Measurements from ENCODE around the gene TPRN.
A peak's percentile ranks its signal among the peaks of the same experiment; 100 is the strongest.

The TPRN gene

GRCh38 chr9:137206602-137207001 lies 6.1 kb upstream of the TPRN start:
- DNase-seq, result no peak

DNA sequence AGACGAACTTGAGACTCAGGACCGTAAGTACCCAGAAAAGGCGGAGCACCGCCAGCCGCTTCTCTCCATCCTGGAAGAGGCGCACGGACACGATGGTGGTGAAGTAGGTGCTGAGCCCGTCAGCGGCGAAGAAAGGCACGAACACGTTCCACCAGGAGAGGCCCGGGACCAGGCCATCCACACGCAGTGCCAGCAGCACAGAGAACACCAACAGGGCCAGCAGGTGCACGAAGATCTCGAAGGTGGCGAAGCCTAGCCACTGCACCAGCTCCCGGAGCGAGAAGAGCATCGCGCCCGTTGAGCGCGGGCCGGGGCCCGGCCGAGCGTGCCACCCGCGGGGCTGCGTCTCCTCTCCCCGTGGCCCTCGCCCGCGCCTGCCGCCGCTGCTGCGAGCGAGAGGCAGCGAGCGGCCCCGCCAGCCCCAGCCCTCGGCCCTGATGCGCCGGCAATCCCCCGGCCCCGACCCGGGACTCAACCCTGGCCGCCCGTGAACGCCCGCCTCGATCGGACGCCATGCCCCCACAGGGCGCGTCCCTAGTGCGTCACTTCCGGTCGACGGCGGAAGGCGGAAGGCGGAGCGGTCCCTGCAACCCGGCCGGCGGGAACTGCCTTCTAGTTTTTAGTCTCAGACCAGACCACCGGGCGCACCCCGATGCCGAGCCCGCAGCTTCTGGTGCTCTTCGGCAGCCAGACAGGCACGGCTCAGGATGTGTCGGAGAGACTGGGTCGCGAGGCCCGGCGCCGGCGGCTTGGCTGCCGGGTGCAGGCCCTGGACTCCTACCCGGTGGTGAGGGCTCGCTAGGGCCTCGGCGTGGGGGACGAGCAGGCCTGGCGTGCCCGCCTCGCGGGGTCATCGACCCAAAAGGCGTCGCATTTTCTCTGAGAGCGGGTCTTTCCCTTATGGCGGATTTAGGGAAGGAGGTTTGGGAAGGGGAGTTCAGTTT lies 4.9 kb upstream of the TPRN start, which contains the start of the genes NDOR1 and TMEM203:
Gene NDOR1 (plus strand): TSS at position 575 of the 944 bp plus-strand sequence. CDS start 78 bp downstream, at position 653.
Gene TMEM203 (minus strand): TSS at position 523 of the 944 bp plus-strand sequence. CDS start 234 bp downstream, at position 289.
- DNase-seq, result peak; percentile 77 to 94

- no peak for DNase-seq
Observed at GRCh38 chr9:137204731-137205125, 4.2 kb upstream of the TPRN start.

DNA sequence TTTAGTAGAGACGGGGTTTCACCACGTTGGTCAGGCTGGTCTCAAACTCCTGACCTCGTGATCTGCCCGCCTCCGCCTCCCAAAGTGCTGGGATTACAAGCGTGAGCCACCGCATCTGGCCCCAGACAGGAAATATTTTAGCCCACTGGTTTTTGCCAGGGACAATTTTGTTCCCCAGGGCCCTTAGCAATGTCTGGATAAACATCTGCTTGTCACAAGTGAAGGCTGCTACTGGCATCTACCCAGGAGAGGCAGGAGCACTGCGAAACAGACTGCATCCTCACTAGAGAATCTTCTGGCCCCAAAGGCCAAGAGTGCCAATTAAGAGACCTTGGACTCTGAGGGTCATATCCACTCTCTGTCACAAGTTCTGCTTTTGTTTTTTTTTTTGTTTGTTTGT lies 2.4 kb upstream of the TPRN start:
- no peak for DNase-seq

GRCh38 chr9:137201205-137201868 lies 796 bp upstream of the TPRN start:
- no peak for DNase-seq

GRCh38 chr9:137199411-137200121 lies 975 bp downstream of the TPRN start:
- DNase-seq, result no peak

GRCh38 chr9:137198902-137199283 lies 1.6 kb downstream of the TPRN start:
- DNase-seq, result no peak

DNA sequence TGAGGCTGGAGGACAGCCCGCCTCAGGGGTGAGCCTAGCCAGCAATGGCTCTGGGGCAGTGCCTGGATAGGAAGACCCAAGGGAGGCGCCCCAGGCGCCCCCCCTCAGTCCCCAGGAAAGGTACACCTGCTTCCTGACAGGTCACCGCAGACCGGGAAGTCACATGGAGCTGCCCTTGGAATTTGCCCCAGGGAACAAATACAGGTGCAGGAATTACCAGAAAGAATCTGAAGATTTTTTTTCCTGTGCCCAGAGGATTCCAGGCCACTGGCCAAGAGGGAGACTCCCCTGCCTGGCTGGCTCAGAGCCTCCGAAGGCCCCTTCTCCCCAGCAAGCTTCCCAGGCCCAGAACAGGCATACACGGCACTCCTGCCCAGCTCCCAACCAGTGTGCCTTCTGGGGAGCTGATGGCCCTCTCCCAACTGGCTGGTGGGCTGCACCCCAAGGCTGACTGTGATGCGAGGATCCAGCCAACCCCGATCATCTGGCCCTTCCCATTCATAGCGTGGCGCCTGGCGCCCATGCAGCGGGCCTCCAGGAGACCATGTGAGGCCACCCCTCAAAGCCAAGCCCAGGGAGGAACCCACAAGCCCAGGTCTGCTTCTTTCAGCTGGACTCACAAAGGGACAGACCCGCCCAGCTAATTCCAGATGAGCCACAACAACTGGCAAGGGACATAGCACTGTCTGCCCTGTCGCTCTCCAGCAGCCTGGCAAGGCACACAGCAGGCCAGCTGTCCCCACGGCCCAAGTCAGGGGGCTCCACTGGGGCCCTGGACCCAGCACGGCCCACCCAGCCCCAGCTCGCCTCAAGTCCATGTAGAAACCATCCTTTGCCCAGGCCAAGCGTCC lies 2.3 kb downstream of the TPRN start:
- DNase-seq, result no peak

- DNase-seq, result no peak
Observed at GRCh38 chr9:137195525-137196220, 4.9 kb downstream of the TPRN start.

GRCh38 chr9:137194909-137195308 lies 5.6 kb downstream of the TPRN start:
- DNase-seq, result no peak

DNA sequence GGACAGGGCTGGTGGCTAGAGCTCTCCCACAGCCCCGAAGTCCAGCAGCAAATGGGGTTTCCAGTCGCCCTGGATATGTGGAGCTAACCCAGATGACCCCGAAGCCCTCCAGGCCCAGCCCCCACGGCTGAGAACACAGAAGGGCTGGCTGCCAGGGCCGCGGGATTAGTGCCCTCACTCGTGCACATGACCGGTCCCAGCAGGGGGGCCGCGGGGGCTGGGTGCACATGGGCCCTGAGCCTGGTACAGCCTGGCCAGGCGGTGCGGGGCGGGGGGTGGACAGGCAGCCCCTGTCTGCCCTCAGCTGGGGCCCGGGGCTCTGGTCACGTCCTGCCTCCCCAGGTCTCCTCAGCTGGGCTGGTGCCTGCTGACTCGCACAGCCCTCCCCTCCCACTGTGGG lies 6.2 kb downstream of the TPRN start:
- DNase-seq, result no peak

- DNase-seq, result no peak
Observed at GRCh38 chr9:137193771-137194170, 6.8 kb downstream of the TPRN start.

GRCh38 chr9:137192859-137193258 lies 7.7 kb downstream of the TPRN start:
- no peak for DNase-seq

- DNase-seq, result no peak
Observed at GRCh38 chr9:137192448-137192780, 8.1 kb downstream of the TPRN start.

- DNase-seq, result no peak
Observed at GRCh38 chr9:137191691-137192447, 8.7 kb downstream of the TPRN start.

DNA sequence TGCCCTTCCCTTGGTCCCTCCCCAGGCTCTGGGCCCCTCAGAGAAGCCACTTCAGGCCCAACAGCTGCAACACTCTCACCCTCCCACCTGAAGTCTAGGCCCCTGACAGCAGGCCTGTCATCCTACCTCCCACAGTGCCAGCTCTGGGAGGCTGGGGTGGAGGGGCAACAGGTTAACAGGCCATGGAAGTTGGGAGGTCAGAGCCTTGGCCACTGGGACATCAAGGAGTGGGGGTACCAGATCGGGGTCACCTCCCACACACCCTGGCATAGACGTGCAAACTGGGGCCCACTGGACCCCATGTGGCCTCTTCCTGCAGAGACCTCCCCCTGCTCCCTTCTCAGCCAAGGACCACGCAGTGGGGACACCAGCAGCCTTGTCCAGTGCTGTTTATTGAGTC lies 9.3 kb downstream of the TPRN start:
- no peak for DNase-seq

GRCh38 chr9:137190315-137190856 lies 10.2 kb downstream of the TPRN start:
- DNase-seq, result no peak

DNA sequence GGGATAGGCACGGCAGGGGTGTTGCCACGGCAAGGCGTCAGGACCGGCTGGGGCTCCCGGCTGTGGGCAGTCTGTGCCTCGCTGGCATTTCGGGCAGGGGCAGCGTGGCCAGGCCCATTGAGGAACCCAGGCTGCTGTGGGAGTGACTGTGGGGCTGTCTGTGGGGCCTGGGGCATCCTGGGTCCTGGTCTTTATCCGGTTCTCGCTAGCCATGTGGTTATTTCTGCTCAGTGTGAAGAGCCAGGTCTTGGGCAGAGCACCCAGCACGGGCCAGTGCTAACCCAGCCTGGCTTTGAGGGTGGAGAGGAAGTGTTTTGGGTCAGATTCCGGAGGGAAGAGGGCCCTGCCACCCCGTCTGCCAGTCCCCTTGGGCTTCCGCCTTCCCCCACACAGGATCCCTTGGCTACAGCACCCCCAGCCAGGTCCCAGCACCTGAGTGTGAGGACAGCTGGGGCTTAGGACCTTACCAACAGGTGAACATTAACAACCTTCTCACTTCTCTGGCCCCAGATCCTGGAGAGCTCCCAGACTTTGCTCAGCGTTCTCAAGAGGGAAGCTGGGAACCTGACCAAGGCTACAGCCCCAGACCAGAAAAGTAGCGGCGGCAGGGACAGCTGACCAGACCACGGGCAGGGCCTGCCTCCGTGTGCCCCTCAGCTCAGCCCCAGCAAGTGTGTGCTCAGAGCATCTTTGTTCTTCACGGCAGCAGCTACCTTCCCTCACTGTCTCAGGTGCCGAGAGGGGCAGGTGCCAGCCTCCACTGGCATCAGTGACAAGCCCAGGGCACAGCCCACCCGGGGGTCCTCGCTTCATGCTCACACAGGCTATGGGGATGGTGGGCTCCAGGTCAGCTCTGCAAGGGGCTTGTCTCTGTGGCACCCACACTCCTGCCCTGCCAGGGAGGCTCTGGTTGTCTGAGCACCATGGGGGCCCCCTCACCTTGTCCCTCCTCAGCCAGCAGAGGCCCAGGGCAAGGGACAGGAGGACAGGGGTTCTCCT lies 10.9 kb downstream of the TPRN start:
- no peak for DNase-seq

All from inflammatory macrophage treated with lipopolysaccharide for 1 hour (primary cell).